Stimulated activated naive B cell treated with anti-CD40 and anti-IgM and Interleukin-4, amounts not matched to agents 10 μg/mL and 1 μg/mL and 100 μg/mL, for 72 hours (primary cell): ENCODE results near the gene CCDC158.

Experiments
- ATAC-seq, 2 donors: fragments of 150-1000 bp; cut with Tn5 transposase; replicated peaks; 2 replicates each; pipeline ENCODE4 v1.10.0; 2021; ENCODE audit warnings: moderate library complexity in 1 of 2
- DNase-seq: peaks from one replicate; pipeline ENCODE4 v3.0.0; 2021
- H3K27ac Mint-ChIP-seq: one replicate; pipeline ENCODE4 v1.8.0; 2022; ENCODE audit warnings: mild to moderate bottlenecking, mixed read lengths
- H3K27me3 Mint-ChIP-seq, 2 donors: one replicate each; pipeline ENCODE4 v1.8.0; 2022; ENCODE audit warnings: mixed read lengths in 2 of 2
- H3K36me3 Mint-ChIP-seq, 2 donors: one replicate each; pipeline ENCODE4 v1.8.0; 2022; ENCODE audit warnings: mixed read lengths in 2 of 2, mild to moderate bottlenecking in 1 of 2
- H3K4me1 Mint-ChIP-seq, 2 donors: one replicate each; pipeline ENCODE4 v1.8.0; 2022; ENCODE audit warnings: mixed read lengths in 2 of 2, mild to moderate bottlenecking in 1 of 2
- H3K4me3 Mint-ChIP-seq, 2 donors: one replicate each; pipeline ENCODE4 v1.8.0; 2022; ENCODE audit warnings: mild to moderate bottlenecking in 2 of 2, mixed read lengths in 2 of 2, moderate library complexity in 1 of 2
- H3K9me3 Mint-ChIP-seq, 2 donors: one replicate each; pipeline ENCODE4 v1.8.0; 2022; ENCODE audit warnings: mixed read lengths in 2 of 2, mild to moderate bottlenecking in 1 of 2

CCDC158 gene

GRCh38 chr4:76406081-76406480 lies 14.9 kb downstream of the CCDC158 start:
- no peaks in the 10 kb centered on the region for H3K36me3 Mint-ChIP-seq
- no peak overlapping the region for H3K4me3 Mint-ChIP-seq
- peaks cover 3 to 16% of the 10 kb centered on the region in 2 donors for H3K4me1 Mint-ChIP-seq
- no peak overlapping the region for H3K27ac Mint-ChIP-seq
- ATAC-seq = no peak
- no peaks in the 10 kb centered on the region for H3K9me3 Mint-ChIP-seq
- peaks cover 14 to 22% of the 10 kb centered on the region in 2 donors for H3K27me3 Mint-ChIP-seq
- DNase-seq = no peak

- Mint-ChIP-seq H3K27me3 (peaks cover 29% of the 10 kb centered on the region in 2 donors), H3K9me3 (peaks cover 4 to 6% of the 10 kb centered on the region in 2 donors), H3K36me3 (peaks cover 0 to 5% of the 10 kb centered on the region in 2 donors), H3K27ac (no peak overlapping the region), H3K4me3 (no peak overlapping the region), H3K4me1 (peaks cover 0 to 9% of the 10 kb centered on the region in 2 donors)
- DNase-seq (no peak), ATAC-seq (no peak)
Observed at GRCh38 chr4:76401654-76402053, 19.3 kb downstream of the CCDC158 start.

GRCh38 chr4:76388160-76388908 lies 32.6 kb downstream of the CCDC158 start:
- Mint-ChIP-seq H3K4me3 (no peak overlapping the region), H3K9me3 (peaks cover 17 to 23% of the 10 kb centered on the region in 2 donors), H3K4me1 (no peaks in the 10 kb centered on the region), H3K27ac (no peak overlapping the region), H3K27me3 (peaks cover 30 to 63% of the 10 kb centered on the region in 2 donors), H3K36me3 (peaks cover 0 to 5% of the 10 kb centered on the region in 2 donors)
- DNase-seq (no peak), ATAC-seq (no peak)

GRCh38 chr4:76386566-76387305 lies 34.2 kb downstream of the CCDC158 start:
- peaks cover 2 to 5% of the 10 kb centered on the region in 2 donors for H3K36me3 Mint-ChIP-seq
- H3K27ac Mint-ChIP-seq = no peak overlapping the region
- H3K4me3 Mint-ChIP-seq = no peak overlapping the region
- H3K9me3 Mint-ChIP-seq = peaks cover 15 to 19% of the 10 kb centered on the region in 2 donors
- DNase-seq = no peak
- no peaks in the 10 kb centered on the region for H3K4me1 Mint-ChIP-seq
- peaks cover 30 to 50% of the 10 kb centered on the region in 2 donors for H3K27me3 Mint-ChIP-seq
- ATAC-seq = no peak

- H3K4me3 Mint-ChIP-seq = no peak overlapping the region
- H3K4me1 Mint-ChIP-seq = no peaks in the 10 kb centered on the region
- peaks cover 14 to 19% of the 10 kb centered on the region in 2 donors for H3K9me3 Mint-ChIP-seq
- peaks cover 2 to 5% of the 10 kb centered on the region in 2 donors for H3K36me3 Mint-ChIP-seq
- H3K27ac Mint-ChIP-seq = no peak overlapping the region
- H3K27me3 Mint-ChIP-seq = peaks cover 30 to 44% of the 10 kb centered on the region in 2 donors
- ATAC-seq = no peak
- no peak for DNase-seq
Observed at GRCh38 chr4:76385974-76386373, 35.0 kb downstream of the CCDC158 start.

GRCh38 chr4:76384052-76384451 lies 36.9 kb downstream of the CCDC158 start:
- Mint-ChIP-seq H3K9me3 (peaks cover 8 to 12% of the 10 kb centered on the region in 2 donors), H3K4me3 (no peak overlapping the region), H3K27me3 (peaks cover 17 to 31% of the 10 kb centered on the region in 2 donors), H3K36me3 (peaks cover 2 to 5% of the 10 kb centered on the region in 2 donors), H3K27ac (no peak overlapping the region), H3K4me1 (no peaks in the 10 kb centered on the region)
- ATAC-seq = no peak
- no peak for DNase-seq

GRCh38 chr4:76383001-76383400 lies 37.9 kb downstream of the CCDC158 start:
- Mint-ChIP-seq H3K9me3 (peaks cover 0 to 9% of the 10 kb centered on the region in 2 donors), H3K4me3 (no peak overlapping the region), H3K27me3 (peaks cover 11 to 23% of the 10 kb centered on the region in 2 donors), H3K4me1 (no peaks in the 10 kb centered on the region), H3K36me3 (peaks cover 0 to 2% of the 10 kb centered on the region in 2 donors), H3K27ac (no peak overlapping the region)
- DNase-seq (no peak), ATAC-seq (no peak)

GRCh38 chr4:76381986-76382385 lies 39.0 kb downstream of the CCDC158 start:
- Mint-ChIP-seq H3K27ac (no peak overlapping the region), H3K27me3 (peaks cover 11 to 23% of the 10 kb centered on the region in 2 donors), H3K4me3 (no peak overlapping the region), H3K9me3 (peaks cover 0 to 9% of the 10 kb centered on the region in 2 donors), H3K4me1 (peaks cover 0 to 5% of the 10 kb centered on the region in 2 donors), H3K36me3 (peaks cover 0 to 2% of the 10 kb centered on the region in 2 donors)
- DNase-seq (no peak), ATAC-seq (no peak)

- Mint-ChIP-seq H3K9me3 (peaks cover 0 to 7% of the 10 kb centered on the region in 2 donors), H3K27ac (no peak overlapping the region), H3K4me3 (no peak overlapping the region), H3K27me3 (peaks cover 12 to 15% of the 10 kb centered on the region in 2 donors), H3K4me1 (peaks cover 0 to 5% of the 10 kb centered on the region in 2 donors), H3K36me3 (peaks cover 0 to 2% of the 10 kb centered on the region in 2 donors)
- ATAC-seq (no peak), DNase-seq (no peak)
Observed at GRCh38 chr4:76380561-76380960, 40.4 kb downstream of the CCDC158 start.

- DNase-seq (no peak), ATAC-seq (peak in 1 of 2 donors; percentile 31)
Observed at GRCh38 chr4:76377911-76378310, 43.0 kb downstream of the CCDC158 start.

GRCh38 chr4:76377481-76377901 lies 43.5 kb downstream of the CCDC158 start:
- Mint-ChIP-seq H3K27ac (no peak overlapping the region), H3K4me1 (peaks cover 0 to 5% of the 10 kb centered on the region in 2 donors), H3K9me3 (peaks cover 0 to 7% of the 10 kb centered on the region in 2 donors), H3K4me3 (no peak overlapping the region), H3K27me3 (peaks cover 0 to 4% of the 10 kb centered on the region in 2 donors), H3K36me3 (peaks cover 0 to 2% of the 10 kb centered on the region in 2 donors)
- no peak for ATAC-seq
- DNase-seq = no peak

More at GRCh38 chr4:76377911-76378310, 43.0 kb downstream of the CCDC158 start:
- H3K9me3 Mint-ChIP-seq = peaks cover 0 to 7% of the 10 kb centered on the region in 2 donors
- H3K36me3 Mint-ChIP-seq = peaks cover 0 to 2% of the 10 kb centered on the region in 2 donors
- H3K27ac Mint-ChIP-seq = no peak overlapping the region
- H3K4me1 Mint-ChIP-seq = peaks cover 0 to 5% of the 10 kb centered on the region in 2 donors
- H3K27me3 Mint-ChIP-seq = peaks cover 0 to 4% of the 10 kb centered on the region in 2 donors
- H3K4me3 Mint-ChIP-seq = no peak overlapping the region

GRCh38 chr4:76376534-76376933 lies 44.4 kb downstream of the CCDC158 start:
- H3K27me3 Mint-ChIP-seq = peaks cover 0 to 4% of the 10 kb centered on the region in 2 donors
- DNase-seq = no peak
- peaks cover 0 to 5% of the 10 kb centered on the region in 2 donors for H3K4me1 Mint-ChIP-seq

GRCh38 chr4:76375703-76376102 lies 45.2 kb downstream of the CCDC158 start:
- Mint-ChIP-seq H3K4me3 (no peak overlapping the region), H3K9me3 (peaks cover 0 to 7% of the 10 kb centered on the region in 2 donors), H3K27me3 (peaks cover 0 to 4% of the 10 kb centered on the region in 2 donors), H3K27ac (no peak overlapping the region), H3K36me3 (no peaks in the 10 kb centered on the region), H3K4me1 (peaks cover 0 to 5% of the 10 kb centered on the region in 2 donors)
- DNase-seq (no peak), ATAC-seq (no peak)

More at GRCh38 chr4:76376534-76376933, 44.4 kb downstream of the CCDC158 start:
- Mint-ChIP-seq H3K36me3 (no peaks in the 10 kb centered on the region), H3K9me3 (peaks cover 0 to 7% of the 10 kb centered on the region in 2 donors), H3K27ac (no peak overlapping the region), H3K4me3 (no peak overlapping the region)
- no peak for ATAC-seq

GRCh38 chr4:76374798-76375197 lies 46.1 kb downstream of the CCDC158 start:
- DNase-seq (no peak), ATAC-seq (no peak)
- no peak overlapping the region for H3K4me3 Mint-ChIP-seq
- H3K27ac Mint-ChIP-seq = no peak overlapping the region
- no peaks in the 10 kb centered on the region for H3K36me3 Mint-ChIP-seq
- H3K4me1 Mint-ChIP-seq = peaks cover 0 to 5% of the 10 kb centered on the region in 2 donors
- H3K9me3 Mint-ChIP-seq = peaks cover 0 to under 1% of the 10 kb centered on the region in 2 donors
- peaks cover 0 to 4% of the 10 kb centered on the region in 2 donors for H3K27me3 Mint-ChIP-seq
